IPS-18a (cell line): ENCODE results near the gene FOXP4.

ENCODE experiments used
- H3K27ac ChIP-seq: one replicate; pipeline ENCODE4 v1.5.1; 2013; ENCODE audit warnings: low read length
- H3K27me3 ChIP-seq: one replicate; pipeline ENCODE4 v1.6.1; 2013; ENCODE audit warnings: mild to moderate bottlenecking, low read length; ENCODE audit not compliant: control insufficient read depth, insufficient read depth
- H3K36me3 ChIP-seq: one replicate; pipeline ENCODE4 v1.6.1; 2013; ENCODE audit warnings: low read depth, low read length; ENCODE audit not compliant: control insufficient read depth
- H3K4me1 ChIP-seq: one replicate; pipeline ENCODE4 v1.6.1; 2013; ENCODE audit warnings: low read depth, low read length; ENCODE audit not compliant: control insufficient read depth
- H3K4me3 ChIP-seq: one replicate; pipeline ENCODE4 v1.5.1; 2013; ENCODE audit warnings: low read length
- H3K9ac ChIP-seq: one replicate; pipeline ENCODE4 v1.6.1; 2013; ENCODE audit warnings: mild to moderate bottlenecking, low read length, moderate library complexity
- H3K9me3 ChIP-seq: one replicate; pipeline ENCODE4 v1.6.1; 2013; ENCODE audit warnings: low read depth, low read length; ENCODE audit not compliant: control insufficient read depth

The FOXP4 gene

DNA sequence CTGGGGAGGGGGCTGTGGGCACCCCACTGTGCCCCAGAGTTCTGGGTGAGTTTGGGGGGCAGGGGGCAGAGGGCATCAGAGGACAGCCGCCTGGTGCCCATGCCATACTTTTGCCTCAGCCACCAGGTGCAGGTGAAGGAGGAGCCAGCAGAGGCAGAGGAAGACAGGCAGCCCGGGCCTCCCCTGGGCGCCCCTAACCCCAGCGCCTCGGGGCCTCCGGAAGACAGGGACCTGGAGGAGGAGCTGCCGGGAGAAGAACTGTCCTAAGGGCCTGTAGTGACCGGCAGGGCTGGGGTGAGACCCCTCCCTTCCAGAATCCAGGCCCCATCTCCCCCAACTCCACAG lies 52.5 kb downstream of the FOXP4 start:
- Histone ChIP-seq H3K9ac (no peak overlapping the region), H3K27ac (no peak overlapping the region), H3K27me3 (peaks cover 11% of the 10 kb centered on the region), H3K36me3 (no peaks in the 10 kb centered on the region), H3K4me1 (peaks cover 8% of the 10 kb centered on the region), H3K9me3 (no peaks in the 10 kb centered on the region), H3K4me3 (no peak overlapping the region)

DNA sequence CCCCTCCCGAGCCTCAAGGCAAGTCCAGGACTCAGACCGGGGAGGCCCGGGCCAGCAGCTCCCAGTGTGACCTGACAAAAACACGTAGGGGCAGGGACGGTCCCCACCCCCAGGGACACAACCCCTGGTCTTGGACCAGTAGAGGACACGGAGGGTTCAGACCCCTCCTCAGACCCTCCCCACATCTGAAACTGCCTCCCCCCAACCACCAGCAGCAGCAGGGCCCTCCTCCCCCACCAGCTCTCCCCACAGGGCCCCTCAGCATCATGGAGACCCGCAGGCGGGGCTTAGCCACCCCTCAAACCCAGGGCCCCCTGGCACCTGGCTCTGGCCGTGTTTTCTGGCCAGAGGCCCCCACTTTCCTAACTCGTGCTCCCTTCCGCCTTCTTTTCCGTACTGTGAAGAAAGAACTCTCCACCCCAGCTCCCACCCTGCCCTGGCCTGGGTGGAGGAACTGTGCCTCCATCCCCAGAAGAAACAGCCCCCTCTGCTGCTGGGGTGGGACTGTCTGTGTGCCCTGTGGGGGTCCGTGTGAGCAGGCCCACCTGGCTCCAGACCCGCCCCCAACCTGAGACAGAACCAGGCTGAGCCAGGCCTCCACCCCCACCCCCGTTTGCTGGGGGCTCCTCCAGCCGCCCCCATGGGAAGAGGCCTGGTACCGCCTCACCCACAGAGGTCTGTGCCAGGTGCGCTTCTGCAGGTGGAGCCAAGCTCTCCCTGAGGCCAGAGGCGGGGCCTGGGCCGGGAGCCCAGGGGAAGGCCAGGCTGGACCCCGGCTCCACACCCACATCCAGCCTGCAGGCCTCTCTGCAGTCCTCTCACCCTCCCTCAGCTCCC lies 53.1 kb downstream of the FOXP4 start:
- Histone ChIP-seq H3K4me1 (peaks cover 8% of the 10 kb centered on the region), H3K4me3 (no peak overlapping the region), H3K27ac (no peak overlapping the region), H3K36me3 (no peaks in the 10 kb centered on the region), H3K27me3 (peaks cover 11% of the 10 kb centered on the region), H3K9me3 (no peaks in the 10 kb centered on the region), H3K9ac (no peak overlapping the region)

DNA sequence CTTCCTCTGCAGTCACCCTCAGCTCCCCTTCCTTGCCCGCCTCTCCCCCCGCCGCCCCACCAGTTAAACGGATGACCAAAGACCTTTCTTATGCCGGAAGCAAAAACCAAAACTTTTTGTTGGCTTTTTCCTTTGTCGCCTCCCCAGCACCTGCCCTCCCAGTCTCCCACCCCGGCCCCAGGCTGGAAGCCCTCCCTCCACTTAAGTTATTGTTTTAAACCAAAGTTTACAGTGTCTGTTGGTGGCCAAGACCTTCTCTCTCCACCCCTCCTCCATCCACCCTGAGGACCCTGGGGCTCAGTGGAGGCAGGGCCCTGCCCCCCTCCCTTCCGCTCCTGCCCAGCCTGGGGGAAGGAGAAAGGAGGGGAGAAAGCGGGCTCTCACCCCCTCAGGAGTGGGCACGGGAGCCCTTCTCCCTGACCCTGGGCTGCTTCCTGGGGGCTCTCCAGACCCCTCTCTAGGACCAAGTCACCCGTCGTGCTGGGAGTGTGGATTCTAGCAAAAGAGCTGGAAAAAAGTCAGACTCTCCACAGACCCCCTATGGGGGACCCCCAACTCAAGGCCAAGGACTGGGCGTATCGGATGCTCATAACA lies 53.8 kb downstream of the FOXP4 start:
- H3K36me3 ChIP-seq, result no peaks in the 10 kb centered on the region
- H3K27me3 ChIP-seq, result peaks cover 11% of the 10 kb centered on the region
- H3K9ac ChIP-seq, result no peak overlapping the region
- H3K27ac ChIP-seq, result no peak overlapping the region
- H3K4me1 ChIP-seq, result peaks cover 8% of the 10 kb centered on the region
- no peak overlapping the region for H3K4me3 ChIP-seq
- no peaks in the 10 kb centered on the region for H3K9me3 ChIP-seq

DNA sequence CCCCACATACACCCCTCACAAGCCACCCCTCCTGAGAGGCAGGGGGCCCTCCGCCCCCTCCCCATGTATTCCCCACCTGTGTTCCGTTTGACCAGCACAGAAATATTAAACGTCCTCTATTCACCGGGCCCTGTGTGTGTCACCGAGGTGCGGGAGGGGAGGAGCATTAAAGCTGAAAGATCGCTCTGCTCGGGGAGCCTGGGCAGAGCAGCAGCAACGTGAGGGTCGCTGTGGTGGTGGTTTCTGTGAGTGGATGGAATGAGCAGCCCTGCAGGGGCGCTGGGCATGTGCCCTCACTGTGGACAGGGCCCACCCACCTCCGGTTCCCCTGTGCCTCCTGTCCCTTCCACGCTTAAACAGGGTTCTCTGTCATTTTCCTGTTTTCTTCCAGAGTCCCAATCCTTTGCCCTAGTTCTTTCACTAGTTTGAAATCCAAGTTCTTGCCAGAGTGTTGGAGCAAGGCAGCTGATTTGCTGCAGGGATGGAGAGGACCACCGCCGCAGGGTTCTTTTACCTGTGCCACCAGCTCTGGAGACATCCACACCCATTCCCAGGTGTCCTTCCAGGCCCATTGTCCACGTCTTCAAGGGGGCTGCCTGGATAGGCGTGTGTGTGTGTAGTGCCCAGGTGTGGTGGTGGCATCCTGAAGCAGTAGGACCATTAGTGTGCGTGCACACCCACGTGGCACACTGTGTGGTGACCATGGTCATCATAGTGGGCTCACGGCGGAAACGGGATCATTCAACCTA lies 54.5 kb downstream of the FOXP4 start:
- Histone ChIP-seq H3K27ac (no peak overlapping the region), H3K36me3 (no peaks in the 10 kb centered on the region), H3K9ac (no peak overlapping the region), H3K4me3 (no peak overlapping the region), H3K9me3 (no peaks in the 10 kb centered on the region), H3K4me1 (peaks cover 8% of the 10 kb centered on the region), H3K27me3 (peaks cover 11% of the 10 kb centered on the region)

DNA sequence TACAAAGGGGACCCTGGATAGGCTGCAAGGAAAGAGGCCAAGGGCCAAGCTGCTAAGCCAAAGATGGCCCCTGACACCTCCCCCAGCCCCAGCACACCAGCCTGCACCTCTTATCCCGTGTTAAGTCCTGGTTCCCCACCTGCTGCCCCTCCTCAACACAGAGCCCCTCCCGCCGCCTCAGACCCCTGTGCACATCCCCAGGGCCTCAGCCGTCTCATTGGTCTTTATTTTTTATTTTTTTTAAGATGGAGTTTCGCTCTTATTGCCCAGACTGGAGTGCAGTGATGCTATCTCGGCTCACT lies 55.0 kb downstream of the FOXP4 start:
- Histone ChIP-seq H3K4me3 (no peak overlapping the region), H3K27me3 (peaks cover 11% of the 10 kb centered on the region), H3K4me1 (peaks cover 8% of the 10 kb centered on the region), H3K9ac (no peak overlapping the region), H3K36me3 (no peaks in the 10 kb centered on the region), H3K9me3 (no peaks in the 10 kb centered on the region), H3K27ac (no peak overlapping the region)

DNA sequence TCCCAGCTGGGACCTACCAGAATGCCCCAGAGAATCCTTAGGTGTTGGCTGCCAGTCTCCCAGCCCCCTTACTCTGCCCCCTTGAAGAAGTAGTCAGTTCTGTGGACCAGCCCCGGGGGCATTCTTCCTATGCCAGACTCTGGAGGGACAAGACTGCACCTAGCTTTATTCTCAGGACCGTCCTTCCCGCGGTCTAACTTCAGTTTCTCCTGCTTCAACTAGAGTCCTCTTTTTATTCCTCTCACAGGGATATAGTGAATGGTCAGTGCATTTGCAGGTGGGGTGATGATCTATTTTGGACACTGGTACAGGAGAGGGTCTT lies 56.2 kb downstream of the FOXP4 start:
- Histone ChIP-seq H3K9ac (no peak overlapping the region), H3K27ac (no peak overlapping the region), H3K27me3 (peaks cover 11% of the 10 kb centered on the region), H3K9me3 (no peaks in the 10 kb centered on the region), H3K4me1 (peaks cover 8% of the 10 kb centered on the region), H3K36me3 (no peaks in the 10 kb centered on the region), H3K4me3 (no peak overlapping the region)

DNA sequence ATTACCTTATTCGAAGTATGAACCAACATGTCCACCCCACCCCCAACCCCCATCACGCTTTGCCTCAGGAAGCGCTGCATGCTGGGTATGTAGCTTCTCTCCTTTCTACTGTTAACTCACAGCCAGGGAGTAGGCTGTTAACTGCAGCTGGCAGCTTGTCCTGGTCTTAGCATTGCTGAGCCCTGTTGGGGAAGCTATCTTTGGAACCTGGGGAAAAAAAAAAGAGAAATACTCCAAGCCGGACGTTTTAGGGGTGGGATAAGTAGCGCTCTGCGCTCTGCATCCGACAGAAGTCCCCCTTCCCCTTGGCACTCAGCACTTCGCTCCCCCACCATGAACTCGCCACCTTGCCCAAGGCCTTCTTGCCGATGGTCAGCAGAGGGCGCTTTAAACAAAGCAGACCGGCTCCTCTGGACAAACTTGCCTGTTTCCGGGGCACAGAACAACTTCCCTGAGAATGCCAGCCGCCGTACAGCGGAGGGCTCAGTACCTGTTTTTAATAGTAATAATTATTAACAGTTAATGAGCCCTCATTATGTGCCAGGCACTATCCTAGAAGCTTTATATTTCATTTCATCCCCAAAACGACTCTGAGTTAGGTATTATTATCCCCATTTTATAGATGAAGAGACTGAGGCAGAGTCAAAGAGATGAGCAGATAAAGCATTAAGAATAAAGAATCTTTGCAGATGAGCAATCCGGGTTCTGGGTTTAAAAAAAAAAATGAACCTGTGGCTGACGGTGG lies 56.9 kb downstream of the FOXP4 start:
- peak overlapping the region; percentile 24 for H3K9ac ChIP-seq
- no peaks in the 10 kb centered on the region for H3K9me3 ChIP-seq
- peak overlapping the region; percentile 68 for H3K4me3 ChIP-seq
- peaks cover 8% of the 10 kb centered on the region for H3K4me1 ChIP-seq
- H3K27me3 ChIP-seq, result peaks cover 11% of the 10 kb centered on the region
- H3K27ac ChIP-seq, result no peak overlapping the region
- H3K36me3 ChIP-seq, result no peaks in the 10 kb centered on the region

DNA sequence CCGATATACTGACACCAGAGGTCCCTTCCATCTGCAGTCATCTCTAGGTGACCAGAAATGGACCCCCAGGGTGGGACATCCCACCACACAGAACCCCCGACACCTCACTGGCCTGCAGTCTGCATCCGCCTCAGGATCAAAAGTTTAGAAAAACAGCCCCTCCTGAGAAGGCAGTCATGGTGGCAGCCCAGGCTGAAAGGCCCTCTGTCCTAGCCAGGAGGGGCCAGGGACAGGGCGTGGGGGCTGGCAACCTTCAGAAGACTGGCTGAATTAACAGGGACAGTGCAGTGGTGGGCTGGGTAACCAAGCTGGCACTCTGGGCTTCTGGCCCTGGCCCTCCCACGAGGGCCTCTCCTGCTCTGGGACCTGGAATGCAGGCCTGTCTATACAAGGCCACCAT lies 57.8 kb downstream of the FOXP4 start:
- Histone ChIP-seq H3K4me3 (no peak overlapping the region), H3K9me3 (no peaks in the 10 kb centered on the region), H3K4me1 (peaks cover 8% of the 10 kb centered on the region), H3K9ac (no peak overlapping the region), H3K27ac (no peak overlapping the region), H3K27me3 (peaks cover 11% of the 10 kb centered on the region), H3K36me3 (no peaks in the 10 kb centered on the region)

DNA sequence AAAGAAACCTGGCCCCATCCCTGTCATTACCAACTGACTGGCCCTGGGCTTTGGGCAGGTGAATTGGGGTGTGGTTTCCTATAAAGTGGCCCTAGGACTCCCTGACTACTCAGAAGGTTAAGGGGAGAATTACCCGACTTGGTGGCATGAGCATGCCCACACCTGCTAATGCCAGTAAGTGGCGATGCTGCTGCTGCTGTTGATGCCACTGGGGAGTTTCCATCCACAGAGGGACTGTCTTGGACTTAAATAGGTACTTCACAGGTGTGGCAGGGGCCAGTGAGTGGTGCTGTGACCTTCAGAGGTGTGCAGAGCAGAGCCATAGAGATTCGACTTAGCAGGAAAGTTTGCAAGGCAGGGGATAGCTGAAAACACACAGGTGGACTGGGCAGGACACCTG lies 59.5 kb downstream of the FOXP4 start:
- Histone ChIP-seq H3K27ac (no peak overlapping the region), H3K9me3 (no peaks in the 10 kb centered on the region), H3K27me3 (peaks cover 11% of the 10 kb centered on the region), H3K9ac (no peak overlapping the region), H3K4me1 (peaks cover 5% of the 10 kb centered on the region), H3K4me3 (no peak overlapping the region), H3K36me3 (no peaks in the 10 kb centered on the region)

DNA sequence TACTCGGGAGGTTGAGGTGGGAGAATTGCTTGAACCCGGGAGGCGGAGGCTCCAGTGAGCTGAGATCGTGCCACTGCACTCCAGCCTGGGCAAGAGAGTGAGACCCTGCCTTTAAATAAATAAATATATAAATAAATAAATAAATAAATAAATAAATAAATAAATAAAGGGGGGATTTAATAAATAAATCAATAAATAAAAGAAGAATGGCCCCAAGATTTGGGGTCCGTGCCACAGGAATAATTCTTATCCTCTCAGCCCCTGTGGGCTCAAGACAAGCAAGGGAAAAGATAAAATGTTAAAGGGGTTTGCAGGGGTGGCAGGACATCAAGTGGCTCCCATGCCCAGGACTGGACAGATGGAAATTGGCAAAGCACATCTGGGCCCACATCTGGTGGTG lies 60.9 kb downstream of the FOXP4 start:
- H3K27ac ChIP-seq, result no peak overlapping the region
- H3K4me3 ChIP-seq, result no peak overlapping the region
- no peak overlapping the region for H3K9ac ChIP-seq
- peaks cover 5% of the 10 kb centered on the region for H3K4me1 ChIP-seq
- H3K27me3 ChIP-seq, result peaks cover 8% of the 10 kb centered on the region
- H3K9me3 ChIP-seq, result no peaks in the 10 kb centered on the region
- H3K36me3 ChIP-seq, result no peaks in the 10 kb centered on the region

DNA sequence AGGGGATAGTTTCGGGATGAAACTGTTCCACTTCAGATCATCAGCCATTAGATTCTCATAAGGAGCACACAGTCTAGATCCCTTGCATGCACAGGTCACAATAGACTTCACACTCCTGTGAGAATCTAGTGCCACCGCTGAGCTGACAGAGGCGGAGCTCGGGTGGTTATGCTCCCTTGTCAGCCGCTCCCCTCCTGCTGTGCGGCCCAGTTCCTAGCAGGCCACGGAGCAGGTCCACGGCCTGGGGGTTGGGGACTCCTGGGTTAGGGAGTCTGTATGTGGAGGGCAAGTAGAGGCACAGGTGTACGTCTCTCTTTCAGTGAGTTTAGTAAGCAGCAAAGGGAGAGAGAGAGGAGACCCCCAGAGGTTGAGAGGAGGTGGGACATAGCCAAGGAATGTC lies 61.6 kb downstream of the FOXP4 start:
- peaks cover under 1% of the 10 kb centered on the region for H3K27me3 ChIP-seq
- no peaks in the 10 kb centered on the region for H3K9me3 ChIP-seq
- H3K4me1 ChIP-seq, result peaks cover 1% of the 10 kb centered on the region
- no peak overlapping the region for H3K27ac ChIP-seq
- H3K36me3 ChIP-seq, result no peaks in the 10 kb centered on the region
- H3K4me3 ChIP-seq, result no peak overlapping the region
- H3K9ac ChIP-seq, result no peak overlapping the region
